ENCODE measurements around the gene PRSS36.

PRSS36 gene

DNA sequence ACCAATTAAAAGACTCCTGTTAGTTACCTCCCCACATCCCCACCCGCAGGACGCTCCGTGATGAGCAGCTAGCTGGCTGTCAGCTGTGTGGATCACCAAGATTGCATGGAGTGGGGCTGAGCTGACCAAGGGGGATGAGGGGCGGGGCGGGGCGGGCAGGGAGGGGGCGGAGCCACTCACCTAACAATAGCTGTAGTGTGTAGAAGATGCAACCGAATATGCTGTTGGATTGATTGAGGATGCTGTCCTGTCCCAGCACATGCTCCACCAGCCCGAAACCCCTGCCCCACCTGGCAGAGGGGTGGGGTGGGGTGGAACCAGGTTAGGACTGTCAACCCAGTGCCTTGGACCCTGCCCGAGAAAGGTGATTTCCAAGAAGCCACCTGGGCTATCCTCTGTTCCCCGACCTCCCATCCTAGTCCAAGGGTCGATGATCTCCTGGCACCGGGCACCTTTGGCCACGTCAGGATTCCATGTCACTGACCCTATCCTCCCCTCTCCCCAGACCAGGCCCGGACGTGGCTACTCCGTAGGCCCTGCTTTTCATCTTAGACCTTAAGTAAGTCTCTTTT lies 56.6 kb downstream of the PRSS36 start:
- H3K4me3 Mint-ChIP-seq = peak overlapping the region; percentile 98
- no peak for DNase-seq
- peaks cover 48% of the 10 kb centered on the region for H3K36me3 Mint-ChIP-seq (ENCODE audit: low read depth)
- H3K27me3 Mint-ChIP-seq = no peaks in the 10 kb centered on the region
- peaks cover 32% of the 10 kb centered on the region for H3K4me1 Mint-ChIP-seq (ENCODE audit: low read depth)
- no peaks in the 10 kb centered on the region for H3K9me3 Mint-ChIP-seq
- H3K27ac Mint-ChIP-seq = peak overlapping the region; percentile 22

DNA sequence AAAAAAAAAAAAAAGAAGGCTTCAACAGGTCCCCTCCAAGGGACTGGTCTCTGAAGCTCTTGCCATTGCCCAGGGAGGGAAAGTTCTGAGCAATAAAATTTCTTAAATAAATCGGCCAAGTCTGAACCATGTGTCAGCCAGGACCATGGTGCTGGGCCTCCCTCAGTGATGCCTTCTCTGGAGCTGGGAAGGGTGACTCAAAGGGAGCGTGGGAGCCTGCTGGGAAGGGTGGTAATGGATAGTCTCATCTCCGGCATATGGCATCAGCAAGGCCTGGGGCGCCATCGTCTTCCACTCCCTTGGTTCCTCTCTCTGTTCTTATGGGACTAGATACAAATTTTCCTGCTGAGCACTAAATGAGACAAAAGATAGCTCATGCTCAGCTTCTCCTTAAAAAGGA lies 57.5 kb downstream of the PRSS36 start:
- H3K4me1 Mint-ChIP-seq (ENCODE audit: low read depth) = peaks cover 32% of the 10 kb centered on the region
- no peaks in the 10 kb centered on the region for H3K9me3 Mint-ChIP-seq
- no peak for DNase-seq
- H3K27me3 Mint-ChIP-seq = no peaks in the 10 kb centered on the region
- H3K36me3 Mint-ChIP-seq (ENCODE audit: low read depth) = peaks cover 54% of the 10 kb centered on the region
- peak overlapping the region; percentile 98 for H3K4me3 Mint-ChIP-seq
- H3K27ac Mint-ChIP-seq = peak overlapping the region; percentile 22

DNA sequence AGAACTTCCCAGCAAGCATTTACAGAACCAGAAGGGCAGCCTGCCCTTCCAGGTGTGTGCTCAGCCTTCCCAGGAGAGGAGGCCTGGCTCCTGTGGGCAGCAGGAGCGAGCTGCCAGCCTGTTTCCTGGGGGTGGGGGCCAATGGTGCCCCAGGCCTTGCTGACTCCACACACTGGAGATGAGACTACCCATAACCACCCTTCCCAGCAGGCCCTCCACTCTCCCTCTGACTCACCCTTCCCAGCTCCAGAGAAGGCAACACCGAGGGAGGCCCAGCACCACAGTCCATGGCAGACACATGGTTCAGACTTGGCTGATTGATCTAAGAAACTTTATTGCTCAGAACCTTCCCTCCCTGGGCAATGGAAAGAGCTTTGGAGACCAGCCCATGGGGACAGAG lies 59.3 kb downstream of the PRSS36 start:
- H3K36me3 Mint-ChIP-seq (ENCODE audit: low read depth) = peaks cover 66% of the 10 kb centered on the region
- H3K4me3 Mint-ChIP-seq = no peak overlapping the region
- peak overlapping the region; percentile 23 for H3K27ac Mint-ChIP-seq
- DNase-seq = no peak
- H3K9me3 Mint-ChIP-seq = no peaks in the 10 kb centered on the region
- H3K4me1 Mint-ChIP-seq (ENCODE audit: low read depth) = peaks cover 26% of the 10 kb centered on the region
- H3K27me3 Mint-ChIP-seq = no peaks in the 10 kb centered on the region

DNA sequence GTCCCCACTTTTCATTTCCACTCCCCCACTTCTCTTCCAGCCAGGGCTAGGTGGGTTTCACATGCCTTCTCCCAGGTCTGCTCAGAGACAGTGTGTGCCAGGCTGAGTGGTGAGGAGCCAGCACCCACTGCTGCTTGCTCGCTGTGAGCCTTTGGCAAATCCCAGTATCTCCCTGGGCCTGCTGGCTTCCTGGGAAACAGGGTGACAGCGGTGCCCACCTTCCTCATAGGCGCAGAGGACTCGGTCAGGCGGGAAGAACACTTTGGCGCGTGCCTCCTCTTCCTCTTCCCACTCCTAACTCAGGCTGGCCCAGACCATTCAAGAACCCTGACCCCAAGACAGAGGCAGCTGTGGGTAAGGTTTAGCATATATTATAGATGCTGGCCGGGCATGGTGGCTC lies 60.7 kb downstream of the PRSS36 start:
- H3K4me1 Mint-ChIP-seq (ENCODE audit: low read depth) = peaks cover 20% of the 10 kb centered on the region
- H3K36me3 Mint-ChIP-seq (ENCODE audit: low read depth) = peaks cover 69% of the 10 kb centered on the region
- H3K27ac Mint-ChIP-seq = no peak overlapping the region
- DNase-seq = no peak
- H3K27me3 Mint-ChIP-seq = no peaks in the 10 kb centered on the region
- H3K4me3 Mint-ChIP-seq = no peak overlapping the region
- H3K9me3 Mint-ChIP-seq = no peaks in the 10 kb centered on the region
